ENCODE results near the gene KANK3.
"Not testable (repeated sequence)": the region's sequence is repeated elsewhere in the genome, so short reads cannot be mapped to it uniquely, and the experiment has no call there.

Gene KANK3

DNA sequence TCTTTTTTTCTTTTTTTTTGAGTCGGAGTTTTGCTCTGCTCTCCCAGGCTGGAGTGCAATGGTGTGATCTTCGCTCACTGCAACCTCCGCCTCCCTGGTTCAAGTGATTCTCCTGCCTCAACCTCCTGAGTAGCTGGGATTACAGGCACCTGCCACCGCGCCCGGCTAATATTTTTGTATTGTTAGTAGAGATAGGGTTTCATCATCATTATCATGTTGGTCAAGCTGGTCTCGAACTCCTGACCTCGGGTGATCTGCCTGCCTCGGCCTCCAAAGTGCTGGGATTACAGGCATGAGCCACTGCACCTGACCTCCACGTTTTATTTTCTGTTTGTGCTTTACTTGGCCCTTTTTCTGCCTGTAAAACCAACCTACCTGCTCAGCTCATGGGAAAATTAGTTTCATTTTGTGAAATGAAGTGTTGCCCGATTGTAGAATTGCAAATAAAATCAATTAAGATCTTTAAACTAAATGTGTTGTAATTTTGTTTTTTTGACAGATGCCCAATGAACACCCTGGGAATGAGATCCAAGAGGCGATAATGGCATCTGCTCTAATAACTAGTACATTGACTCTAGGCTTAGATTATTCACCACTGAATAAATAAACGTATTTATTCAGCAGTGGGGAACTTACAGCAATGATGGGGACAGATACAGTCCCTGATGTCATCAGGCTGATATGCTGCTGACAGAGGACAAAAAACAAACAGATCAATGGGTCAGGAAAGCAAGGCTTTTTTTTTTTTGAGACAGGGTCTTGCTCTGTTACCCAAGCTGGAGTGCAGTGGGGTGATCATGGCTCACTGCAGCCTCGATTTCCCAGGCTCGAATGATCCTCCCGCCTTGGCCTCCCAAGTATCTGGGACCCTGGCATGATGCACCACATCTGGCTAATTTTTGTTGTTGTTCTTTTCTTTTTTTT, 44.9 kb upstream of the KANK3 start:
- H3K4me3 ChIP-seq (ENCODE audit: control insufficient read depth, low read depth, low read length), result no peak overlapping the region
- no peak for DNase-seq (ENCODE audit: low read depth)
- TF ChIP-seq, protein P1, sequence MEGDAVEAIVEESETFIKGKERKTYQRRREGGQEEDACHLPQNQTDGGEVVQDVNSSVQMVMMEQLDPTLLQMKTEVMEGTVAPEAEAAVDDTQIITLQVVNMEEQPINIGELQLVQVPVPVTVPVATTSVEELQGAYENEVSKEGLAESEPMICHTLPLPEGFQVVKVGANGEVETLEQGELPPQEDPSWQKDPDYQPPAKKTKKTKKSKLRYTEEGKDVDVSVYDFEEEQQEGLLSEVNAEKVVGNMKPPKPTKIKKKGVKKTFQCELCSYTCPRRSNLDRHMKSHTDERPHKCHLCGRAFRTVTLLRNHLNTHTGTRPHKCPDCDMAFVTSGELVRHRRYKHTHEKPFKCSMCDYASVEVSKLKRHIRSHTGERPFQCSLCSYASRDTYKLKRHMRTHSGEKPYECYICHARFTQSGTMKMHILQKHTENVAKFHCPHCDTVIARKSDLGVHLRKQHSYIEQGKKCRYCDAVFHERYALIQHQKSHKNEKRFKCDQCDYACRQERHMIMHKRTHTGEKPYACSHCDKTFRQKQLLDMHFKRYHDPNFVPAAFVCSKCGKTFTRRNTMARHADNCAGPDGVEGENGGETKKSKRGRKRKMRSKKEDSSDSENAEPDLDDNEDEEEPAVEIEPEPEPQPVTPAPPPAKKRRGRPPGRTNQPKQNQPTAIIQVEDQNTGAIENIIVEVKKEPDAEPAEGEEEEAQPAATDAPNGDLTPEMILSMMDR (conservative IDR thresholded peaks at IDR 0.05; ENCODE audit: control insufficient read depth, insufficient read depth, low read depth, low read length), result no peak

DNA sequence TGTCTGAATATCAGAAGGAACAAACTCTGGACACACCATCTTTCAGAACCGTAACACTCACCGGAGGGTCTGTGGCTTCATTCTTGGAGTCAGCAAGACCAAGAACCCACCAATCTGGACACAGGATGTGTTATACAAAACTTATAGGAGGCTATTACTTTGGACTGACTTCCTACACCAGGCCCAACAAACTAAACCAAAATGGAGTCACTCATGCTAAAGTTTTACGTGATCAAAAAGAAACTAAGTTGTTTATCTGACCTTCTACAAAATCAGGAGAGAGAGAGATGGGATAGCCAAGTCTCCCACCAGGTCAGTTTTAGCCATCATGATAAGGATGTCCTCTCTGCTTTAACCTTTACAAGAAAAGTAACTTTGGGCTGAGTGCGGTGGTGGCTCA, 43.9 kb upstream of the KANK3 start:
- DNase-seq (ENCODE audit: low read depth), result no peak
- TF ChIP-seq, protein P1 (conservative IDR thresholded peaks at IDR 0.05; ENCODE audit: control insufficient read depth, insufficient read depth, low read depth, low read length), result no peak
- H3K4me3 ChIP-seq (ENCODE audit: control insufficient read depth, low read depth, low read length), result no peak overlapping the region

DNA sequence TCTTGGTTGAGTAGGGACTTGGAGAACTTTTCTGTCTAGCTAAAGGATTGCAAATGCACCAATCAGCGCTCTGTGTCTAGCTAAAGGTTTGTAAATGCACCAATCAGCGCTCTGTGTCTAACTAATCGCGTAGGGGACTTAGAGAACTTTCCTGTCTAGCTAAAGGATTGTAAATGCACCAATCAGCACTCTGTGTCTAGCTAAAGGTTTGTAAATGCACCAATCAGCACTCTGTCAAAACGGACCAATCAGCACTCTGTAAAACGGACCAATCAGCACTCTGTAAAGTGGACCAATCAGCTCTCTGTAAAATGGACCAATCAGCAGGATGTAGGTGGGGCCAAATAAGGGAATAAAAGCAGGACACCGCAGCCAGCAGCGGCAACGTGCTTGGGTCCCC, 43.4 kb upstream of the KANK3 start:
- DNase-seq (ENCODE audit: low read depth), result not testable (repeated sequence)

DNA sequence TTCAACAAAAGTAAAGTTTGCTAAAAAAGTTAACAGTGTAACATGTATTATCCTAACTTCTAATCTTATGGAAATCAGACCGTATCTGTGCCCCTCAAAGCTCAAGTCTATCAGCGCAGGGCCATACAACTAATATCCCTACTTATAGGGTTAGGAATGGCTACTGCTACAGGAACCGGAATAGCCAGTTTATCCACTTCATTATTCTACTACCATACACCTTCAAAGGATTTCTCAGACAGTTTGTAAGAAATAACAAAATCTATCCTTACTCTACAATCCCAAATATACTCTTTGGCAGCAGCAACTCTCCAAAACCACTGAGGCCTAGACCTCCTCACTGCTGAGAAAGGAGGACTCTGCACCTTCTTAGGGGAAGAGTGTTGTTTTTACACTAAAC, 42.5 kb upstream of the KANK3 start:
- not testable (repeated sequence) for H3K4me3 ChIP-seq (ENCODE audit: control insufficient read depth, low read depth, low read length); DNase-seq (ENCODE audit: low read depth)

More for the DNA sequence above, 43.4 kb upstream of the KANK3 start:
- H3K4me3 ChIP-seq (ENCODE audit: control insufficient read depth, low read depth, low read length), result not testable (repeated sequence)

DNA sequence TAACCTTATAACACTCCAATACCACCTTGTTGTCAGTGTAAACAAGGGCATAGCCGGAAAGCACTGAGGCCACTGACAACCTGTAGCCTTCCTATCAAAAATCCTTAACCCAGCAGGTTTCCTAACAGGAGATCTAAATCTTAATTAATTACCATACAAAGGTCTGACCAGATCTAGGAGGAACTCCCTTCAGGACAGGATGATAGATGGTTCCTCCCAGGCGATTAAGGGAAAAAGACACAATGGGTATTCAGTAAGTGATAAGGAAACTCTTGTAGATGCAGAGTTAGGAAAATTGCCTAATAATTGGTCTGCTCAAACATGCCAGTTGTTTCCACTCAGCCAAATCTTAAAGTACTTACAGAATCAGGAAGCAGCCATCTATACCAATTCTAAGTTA, 42.0 kb upstream of the KANK3 start:
- H3K4me3 ChIP-seq (ENCODE audit: control insufficient read depth, low read depth, low read length); DNase-seq (ENCODE audit: low read depth): not testable (repeated sequence)

DNA sequence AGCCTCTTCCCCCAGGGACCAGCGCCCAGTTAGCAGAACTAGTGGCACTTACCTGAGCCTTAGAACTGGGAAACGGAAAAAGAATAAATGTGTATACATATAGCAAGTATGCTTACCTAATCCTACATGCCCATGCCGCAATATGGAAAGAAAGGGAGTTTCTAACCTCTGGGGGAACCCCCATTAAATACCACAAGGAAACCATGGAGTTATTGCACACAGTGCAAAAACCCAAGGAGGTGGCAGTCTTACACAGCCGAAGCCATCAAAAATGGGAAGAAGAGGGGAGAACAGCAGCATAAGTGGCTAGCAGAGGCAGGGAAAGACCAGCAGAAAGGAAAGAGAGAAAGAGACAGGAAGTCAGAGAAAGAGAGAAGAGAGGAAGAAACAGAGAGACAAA, 41.5 kb upstream of the KANK3 start:
- not testable (repeated sequence) for DNase-seq (ENCODE audit: low read depth); H3K4me3 ChIP-seq (ENCODE audit: control insufficient read depth, low read depth, low read length)

DNA sequence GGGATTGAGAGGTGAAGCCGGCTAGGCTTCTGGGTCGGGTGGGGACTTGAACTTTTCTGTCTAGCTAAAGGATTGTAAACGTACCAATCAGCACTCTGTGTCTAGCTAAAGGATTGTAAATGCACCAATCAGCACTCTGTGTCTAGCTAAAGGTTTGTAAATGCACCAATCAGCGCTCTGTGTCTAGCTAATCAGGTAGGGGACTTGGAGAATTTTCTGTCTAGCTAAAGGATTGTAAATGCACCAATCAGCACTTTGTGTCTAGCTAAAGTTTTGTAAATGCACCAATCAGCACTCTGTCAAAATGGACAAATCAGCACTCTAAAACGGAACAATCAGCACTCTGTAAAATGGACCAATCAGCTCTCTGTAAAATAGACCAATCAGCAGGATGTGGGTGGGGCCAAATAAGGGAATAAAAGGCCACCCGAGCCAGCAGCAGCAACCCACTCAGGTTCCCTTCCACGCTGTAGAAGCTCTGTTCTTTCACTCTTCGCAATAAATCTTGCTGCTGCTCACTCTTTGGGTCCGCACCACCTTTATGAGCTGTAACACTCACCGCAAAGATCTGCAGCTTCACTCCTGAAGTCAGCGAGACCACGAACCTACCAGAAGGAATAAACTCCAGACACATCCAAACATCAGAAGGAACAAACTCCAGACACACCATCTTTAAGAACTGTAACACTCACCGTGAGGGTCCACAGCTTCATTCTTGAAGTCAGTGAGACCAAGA, 36.3 kb upstream of the KANK3 start:
- not testable (repeated sequence) for DNase-seq (ENCODE audit: low read depth); H3K4me3 ChIP-seq (ENCODE audit: control insufficient read depth, low read depth, low read length)

DNA sequence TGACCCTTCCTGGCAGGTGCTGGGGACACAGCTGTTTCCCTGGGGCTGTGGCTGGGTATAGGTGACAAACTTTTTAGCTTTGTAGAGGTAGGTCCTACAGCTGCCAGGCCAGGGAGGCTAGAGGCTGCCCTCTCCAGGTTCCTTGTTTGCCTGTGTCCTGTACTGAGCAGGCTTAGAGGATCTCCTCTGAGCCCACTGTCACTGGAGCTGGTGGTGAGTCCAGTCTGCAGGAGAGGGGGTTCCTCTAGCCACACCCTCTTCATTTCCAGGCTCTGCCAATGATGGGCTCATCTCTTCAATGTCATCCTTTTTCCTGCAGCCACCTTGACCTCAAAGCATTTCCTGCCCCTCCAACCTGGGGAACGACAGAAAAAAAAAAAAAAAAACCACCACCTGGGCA, 34.5 kb upstream of the KANK3 start:
- no peak for DNase-seq (ENCODE audit: low read depth)
- TF ChIP-seq, protein P1 (conservative IDR thresholded peaks at IDR 0.05; ENCODE audit: control insufficient read depth, insufficient read depth, low read depth, low read length), result no peak
- no peak overlapping the region for H3K4me3 ChIP-seq (ENCODE audit: control insufficient read depth, low read depth, low read length)

DNA sequence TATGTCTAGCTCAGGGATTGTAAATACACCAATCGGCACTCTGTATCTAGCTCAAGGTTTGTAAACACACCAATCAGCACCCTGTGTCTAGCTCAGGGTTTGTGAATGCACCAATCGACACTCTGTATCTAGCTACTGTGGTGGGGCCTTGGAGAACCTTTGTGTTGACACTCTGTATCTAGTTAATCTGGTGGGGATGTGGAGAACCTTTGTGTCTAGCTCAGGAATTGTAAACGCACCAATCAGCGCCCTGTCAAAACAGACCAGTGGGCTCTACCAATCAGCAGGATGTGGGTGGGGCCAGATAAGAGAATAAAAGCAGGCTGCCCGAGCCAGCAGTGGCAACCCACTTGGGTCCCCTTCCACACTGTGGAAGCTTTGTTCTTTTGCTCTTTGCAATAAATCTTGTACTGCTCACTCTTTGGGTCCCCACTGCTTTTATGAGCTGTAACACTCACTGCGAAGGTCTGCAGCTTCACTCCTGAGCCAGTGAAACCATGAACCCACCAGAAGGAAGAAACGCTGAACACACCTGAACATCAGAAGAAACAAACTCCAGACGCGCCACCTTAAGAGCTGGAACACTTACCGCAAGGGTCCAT, 33.4 kb upstream of the KANK3 start:
- not testable (repeated sequence) for DNase-seq (ENCODE audit: low read depth); H3K4me3 ChIP-seq (ENCODE audit: control insufficient read depth, low read depth, low read length)

DNA sequence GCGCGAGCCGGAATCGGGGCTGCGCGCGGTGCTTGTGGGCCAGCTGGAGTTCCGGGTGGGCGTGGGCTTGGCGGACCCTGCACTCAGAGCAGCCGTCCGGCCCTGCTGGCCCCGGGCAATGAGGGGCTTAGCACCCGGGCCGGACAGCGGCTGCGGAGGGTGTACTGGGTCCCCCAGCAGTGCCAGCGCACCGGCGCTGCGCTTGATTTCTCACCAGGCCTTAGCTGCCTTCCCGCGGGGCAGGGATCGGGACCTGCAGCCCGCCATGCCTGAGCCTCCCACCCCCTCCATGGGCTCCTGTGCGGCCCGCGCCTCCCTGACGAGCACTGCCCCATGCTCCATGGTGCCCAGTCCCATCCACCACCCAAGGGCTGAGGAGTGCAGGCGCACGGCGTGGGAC, 32.7 kb upstream of the KANK3 start:
- DNase-seq (ENCODE audit: low read depth); H3K4me3 ChIP-seq (ENCODE audit: control insufficient read depth, low read depth, low read length): not testable (repeated sequence)
